Fibroblast of the conjunctiva (primary cell): ENCODE data around the gene CCDC148.

Experiments
- DNase-seq: peaks from one replicate; pipeline ENCODE4 v3.0.0-alpha.2; 2010; ENCODE audit warnings: low read depth

CCDC148 gene

DNA sequence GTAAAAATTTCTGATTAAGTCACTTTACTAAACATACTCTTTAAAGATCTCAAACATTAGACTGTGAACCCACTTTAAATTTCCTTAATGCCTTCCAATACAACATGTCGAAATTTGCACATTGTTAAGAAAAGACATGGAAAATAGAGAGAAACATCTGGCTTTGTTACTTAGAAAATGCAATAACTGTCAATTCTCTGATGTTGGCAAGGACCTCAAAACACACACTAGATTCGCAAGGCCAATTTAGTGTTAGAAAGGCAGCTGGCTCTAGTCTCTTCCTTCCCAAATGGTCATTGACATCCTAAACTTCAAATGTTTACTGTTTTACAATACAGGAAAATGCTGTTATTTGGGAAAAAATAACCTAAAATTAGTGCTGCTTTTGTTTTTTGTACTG, 244.3 kb downstream of the CCDC148 start:
- no peak for DNase-seq

DNA sequence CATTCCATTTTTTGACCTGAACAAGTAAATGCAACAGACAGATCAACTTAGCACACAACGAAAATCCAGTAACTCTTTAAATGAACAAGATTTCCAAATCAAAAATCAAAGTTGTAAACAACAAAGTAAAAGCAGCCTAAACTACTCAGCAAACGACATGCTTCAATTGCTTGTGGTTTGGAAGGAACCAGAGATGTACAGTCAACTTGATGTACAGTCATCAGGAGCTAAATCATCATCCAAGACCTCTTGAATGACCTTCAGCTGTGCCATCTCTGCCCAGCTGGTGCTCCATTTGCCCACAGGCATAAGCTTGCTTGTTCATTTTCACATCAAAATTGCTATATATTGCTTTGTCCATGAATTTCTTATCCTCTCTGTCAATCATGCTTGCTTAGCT, 245.1 kb downstream of the CCDC148 start:
- DNase-seq, result no peak

DNA sequence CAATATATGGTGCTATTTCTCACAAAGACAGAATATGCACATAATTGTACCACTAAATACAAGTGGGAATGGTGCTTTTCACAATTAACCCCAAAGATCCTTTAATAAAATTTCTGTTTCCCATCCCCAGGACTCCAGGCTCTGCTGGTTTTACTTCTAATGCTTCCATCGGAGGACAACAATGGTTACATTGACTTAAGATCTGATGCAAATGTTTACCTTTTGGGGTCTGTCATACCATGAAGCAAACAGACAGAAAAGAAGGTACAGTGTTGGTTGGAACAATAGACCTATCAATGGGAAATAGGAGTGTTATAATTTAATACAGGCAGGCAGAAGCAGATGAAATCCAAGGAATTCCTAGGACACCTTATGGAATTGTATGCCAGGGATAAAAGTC, 249.2 kb downstream of the CCDC148 start:
- DNase-seq, result no peak

DNA sequence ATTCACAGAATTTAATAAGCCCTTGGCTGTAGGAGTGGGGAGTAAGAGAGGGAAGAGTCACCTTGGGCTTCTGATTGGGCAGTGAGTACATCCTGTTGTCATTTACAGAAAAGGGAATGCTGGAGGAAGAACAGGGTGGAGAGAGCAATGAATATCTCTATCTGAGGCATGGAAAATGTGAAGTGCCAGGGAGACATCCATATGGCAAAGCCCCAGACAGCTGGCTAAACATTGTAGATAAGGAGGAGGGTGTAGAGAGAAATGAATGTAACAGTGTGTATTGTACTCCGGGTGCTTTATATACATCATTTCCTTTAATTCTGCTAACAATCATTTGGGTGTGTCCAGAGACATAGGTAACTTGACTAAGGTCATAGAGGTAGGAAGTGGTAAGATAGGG, 251.3 kb downstream of the CCDC148 start:
- DNase-seq, result no peak

DNA sequence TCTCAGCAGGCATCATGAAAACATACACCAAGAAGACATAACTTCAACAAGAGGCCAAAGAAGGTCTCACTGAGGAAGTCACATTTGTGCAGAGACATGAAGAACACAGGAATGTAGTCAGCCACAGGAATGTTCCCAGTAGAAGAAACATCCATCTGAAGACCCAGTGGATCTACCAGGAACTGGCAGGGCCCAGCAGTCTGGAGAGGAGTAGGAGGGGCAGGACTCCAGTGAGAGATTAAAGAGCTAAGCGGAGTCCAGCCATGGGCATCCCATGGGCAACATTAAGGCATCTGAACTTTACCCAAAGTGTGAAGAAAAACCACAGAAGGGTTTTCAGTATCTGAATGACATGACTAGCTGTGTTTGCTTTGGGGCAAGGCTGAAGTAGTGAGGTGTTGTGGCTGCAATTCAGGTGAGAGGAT, 251.8 kb downstream of the CCDC148 start:
- no peak for DNase-seq

DNA sequence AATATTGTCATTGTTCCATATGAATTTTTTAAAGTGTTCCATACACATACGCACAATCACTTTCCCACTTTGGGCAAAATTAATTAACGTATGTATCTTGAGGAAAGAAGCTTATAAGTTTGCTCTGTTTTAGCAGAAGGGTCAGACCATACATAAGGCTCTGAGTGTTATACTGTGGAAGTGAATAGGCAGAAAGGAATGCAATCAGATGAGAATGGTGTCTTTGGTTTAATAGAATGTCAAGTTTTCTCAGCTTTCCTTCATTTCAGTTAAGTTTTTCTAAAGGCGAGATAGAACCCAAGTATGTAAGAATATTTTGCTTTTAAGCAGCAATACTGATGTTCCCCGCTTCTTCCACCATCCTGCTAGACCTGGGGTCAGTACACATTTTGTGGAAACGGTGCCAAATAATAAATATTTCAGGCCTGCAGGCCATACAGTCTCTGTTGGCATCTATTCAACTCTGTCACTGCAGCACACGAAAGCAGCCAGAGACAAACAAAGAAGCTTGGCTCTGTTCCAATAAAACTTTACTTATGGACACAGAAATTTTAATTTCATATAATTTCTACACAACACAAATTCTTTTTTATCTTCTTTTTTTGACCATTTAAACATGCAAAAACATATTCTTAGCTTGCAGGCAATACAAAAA, 254.3 kb downstream of the CCDC148 start:
- DNase-seq, result no peak

DNA sequence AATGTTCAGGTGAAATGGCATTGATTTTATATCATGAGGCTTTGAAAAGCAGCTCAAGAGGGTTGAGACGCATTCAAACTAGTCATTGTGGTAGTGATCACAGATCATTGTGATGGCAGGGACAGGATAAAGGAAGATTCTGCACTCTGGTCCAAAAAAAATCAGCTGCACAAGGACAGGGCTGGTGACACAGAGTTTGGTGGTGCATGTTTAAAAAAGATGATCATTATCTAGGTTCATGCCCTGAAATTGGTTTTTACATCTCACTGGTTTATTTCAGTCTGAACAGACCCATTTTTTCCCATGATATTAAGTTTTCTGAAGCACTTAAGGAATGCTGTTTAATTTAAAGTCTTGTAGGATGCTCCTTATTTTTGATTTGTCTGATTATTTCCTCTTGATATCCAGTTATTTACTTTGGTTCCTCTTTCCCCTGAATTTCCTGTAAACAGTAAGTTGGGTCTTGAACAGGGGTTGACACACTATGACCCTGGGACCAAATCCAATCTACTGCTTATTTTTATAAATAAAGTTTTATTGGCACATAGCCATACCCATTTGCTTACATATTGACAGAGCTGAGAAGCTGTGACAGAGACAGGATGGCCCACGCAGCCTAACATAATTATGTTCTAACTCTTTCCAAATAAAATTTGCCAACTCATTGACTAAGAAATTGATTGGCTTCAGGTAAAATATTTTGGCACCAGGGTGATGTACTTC, 256.5 kb downstream of the CCDC148 start:
- no peak for DNase-seq

DNA sequence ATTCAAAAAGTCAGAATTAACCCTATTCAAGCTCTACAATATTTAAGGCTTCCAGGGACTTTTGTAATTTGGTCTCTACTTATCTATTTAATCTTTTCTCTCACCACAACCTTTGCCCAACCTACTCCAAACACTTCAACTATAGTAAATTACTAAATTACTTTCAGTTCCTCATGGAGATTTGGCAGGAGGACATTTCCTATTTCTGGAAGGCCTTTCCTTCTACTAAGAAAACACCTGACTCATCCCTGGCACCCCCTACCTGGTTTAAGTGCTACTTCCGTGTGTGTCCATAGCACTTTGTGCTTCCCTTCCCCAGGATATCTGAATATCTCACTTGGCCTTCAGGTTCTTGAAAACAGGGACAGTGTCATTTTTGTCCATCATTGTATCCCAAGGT, 258.6 kb downstream of the CCDC148 start:
- DNase-seq, result no peak

DNA sequence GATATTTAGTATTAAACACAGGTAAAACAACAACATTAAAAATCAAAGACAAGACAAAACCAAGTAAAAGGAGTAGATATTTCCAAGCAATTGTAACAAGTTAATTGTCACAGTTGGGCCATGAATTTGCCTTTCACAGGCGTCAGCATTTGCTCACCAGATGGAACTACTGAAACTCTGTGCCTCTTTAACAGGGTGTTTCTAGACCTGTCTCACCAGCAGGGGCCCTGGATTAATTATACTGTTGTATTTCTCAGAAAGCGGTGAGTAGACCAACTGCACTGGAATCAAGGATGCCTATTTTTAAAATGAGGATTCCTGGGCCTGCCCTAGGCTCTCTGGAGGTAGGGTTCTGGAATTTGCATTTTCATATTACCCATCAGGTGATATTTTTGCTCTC, 262.3 kb downstream of the CCDC148 start:
- no peak for DNase-seq

DNA sequence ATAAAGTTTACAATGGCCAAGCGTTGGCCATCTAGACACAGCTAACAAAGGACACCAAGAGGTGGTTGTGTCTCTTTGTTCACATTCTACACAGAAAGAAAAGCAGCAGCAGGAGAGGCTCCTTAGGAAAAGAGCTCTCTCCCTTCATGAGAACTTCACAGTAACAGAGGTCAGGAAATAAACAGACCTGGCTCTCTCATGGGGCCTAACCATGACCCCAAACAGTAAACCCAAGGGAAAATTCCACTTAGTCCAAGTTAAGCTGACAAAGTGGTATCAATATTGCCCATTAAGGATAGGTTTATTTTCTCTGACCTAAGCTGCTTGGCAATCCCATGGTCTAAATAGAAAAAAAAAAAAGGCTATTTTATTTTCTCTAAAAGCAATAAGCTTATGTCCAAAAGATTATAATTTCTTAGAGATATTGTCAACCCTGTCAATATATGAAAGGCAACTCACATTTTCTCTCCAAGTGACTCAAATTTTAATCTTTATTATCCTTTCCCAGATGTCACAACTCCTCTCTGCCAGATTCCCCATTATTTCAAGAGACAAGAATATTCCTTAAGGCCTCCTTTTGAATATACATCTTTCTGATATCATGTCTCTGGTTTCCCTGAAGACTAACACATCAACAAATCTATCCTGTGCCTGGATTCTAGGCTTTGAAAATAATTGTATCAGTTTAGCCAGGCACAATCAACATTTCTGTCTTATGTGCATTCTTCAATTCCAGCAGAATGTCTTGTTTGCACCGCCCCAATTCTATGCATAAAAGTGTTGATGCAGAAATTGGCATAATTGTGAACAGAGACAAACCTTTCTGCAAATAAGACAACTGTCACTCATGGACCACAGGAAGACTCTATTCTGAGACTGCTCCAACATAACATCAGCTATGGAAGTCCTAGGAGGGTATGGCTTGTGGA, 263.8 kb downstream of the CCDC148 start:
- no peak for DNase-seq

DNA sequence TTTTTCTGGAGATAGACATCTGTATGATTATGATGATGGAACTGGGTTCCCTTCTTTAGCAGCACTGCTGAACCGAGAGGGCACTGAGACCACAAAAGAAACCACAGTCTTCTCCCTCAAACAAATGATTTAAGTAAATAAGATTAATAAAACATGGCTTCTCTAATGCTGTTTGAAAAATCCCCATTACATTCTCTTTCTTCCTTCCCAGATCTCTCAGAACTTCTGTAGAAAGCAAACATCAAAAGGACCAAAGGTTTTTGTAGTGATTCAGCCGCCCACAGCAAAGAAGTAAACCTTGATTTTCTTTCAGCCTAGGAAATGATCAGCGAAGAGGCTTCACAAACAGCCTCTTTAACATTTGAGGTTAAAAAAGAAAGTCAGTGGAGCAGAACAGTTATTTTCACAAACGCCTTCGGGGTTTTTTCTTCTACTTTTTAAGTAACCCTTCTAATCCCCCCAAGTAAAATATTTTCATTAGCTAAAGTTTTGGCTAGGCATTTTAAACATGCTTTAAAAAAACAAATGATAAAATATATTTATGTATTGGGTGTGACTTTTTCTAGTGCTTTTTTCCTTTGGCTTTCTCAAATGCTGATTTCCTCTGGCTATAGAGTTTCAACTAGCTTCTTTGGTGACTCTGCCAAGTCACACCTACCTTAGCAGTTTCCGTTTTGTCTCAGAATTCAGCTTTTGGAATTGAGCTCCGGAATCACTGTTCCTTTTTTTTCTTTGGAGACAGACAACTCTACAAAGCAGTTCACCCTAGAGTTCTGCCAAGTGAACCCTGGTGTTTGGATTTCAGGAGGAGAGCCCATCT, 265.3 kb downstream of the CCDC148 start:
- no peak for DNase-seq

DNA sequence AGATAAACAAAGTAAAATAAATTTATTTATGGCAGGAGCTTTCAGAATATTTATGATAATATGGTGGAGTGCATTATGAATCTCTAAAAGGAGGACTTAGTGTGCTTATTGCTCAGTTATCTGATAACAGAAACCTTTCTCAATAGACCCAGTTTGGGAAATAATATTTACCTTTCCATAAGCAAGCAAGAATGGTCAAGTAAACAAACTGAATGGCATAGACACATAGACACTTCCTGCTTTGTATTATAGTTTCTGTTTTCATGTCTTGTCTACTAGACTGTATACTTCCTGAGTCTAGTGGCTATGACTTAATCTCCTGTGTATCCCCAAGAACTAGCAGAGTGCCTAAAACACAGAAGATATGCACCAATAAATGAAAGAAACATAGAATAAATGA, 267.0 kb downstream of the CCDC148 start:
- no peak for DNase-seq

DNA sequence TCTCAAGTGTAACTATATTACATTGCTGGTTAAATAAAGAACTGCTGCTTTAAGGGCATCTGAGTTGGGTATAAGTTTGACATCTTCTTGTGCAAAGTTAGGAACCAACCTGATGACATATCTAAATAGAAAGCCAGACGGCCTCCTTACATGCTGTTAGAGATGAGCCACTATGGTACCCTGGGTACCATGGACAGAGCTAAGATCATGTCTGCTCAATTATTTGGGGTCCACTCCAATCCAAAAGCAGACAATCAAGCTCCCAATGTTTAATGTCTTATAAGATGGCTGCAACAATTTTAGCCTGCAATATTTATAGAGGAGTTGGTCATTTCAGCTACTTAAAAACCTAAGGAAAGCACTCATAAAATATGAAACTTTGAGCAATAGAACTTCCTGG, 268.6 kb downstream of the CCDC148 start:
- no peak for DNase-seq

DNA sequence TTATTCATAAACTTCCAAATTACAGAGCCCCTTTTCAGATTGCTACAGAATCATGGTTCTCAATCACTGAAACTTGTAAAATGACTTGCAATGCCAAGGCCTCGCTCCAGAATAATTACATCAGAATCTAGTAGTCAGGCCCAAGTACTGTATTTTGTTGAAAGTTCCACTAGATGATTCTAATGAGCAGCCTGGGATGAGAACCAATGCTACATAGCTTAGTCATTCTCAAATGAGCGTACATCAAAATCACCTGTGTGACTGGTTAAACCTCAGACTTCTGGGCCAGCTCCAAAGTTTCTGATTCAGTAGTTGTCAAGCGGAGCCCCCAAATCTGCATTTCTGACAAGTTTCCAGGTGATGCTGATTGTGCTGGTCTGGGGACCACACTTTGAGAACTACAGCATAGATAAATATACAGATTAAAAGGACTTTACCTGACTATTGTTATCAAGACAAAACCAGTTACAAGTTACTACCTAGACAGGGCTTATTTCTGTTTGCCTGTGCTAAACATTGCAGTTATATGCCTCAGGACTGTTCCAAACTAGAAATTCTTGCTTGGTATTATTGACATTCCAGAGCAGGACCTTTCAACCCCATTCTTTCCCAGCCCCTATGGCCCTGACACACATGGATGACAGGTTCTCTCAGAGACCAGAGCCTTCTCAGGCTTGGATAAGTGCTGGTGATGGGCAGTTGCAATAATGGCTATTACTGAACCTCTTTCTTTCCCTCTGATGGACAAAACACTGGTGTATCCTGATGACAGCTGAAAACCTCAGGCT, 271.8 kb downstream of the CCDC148 start:
- DNase-seq, result no peak

DNA sequence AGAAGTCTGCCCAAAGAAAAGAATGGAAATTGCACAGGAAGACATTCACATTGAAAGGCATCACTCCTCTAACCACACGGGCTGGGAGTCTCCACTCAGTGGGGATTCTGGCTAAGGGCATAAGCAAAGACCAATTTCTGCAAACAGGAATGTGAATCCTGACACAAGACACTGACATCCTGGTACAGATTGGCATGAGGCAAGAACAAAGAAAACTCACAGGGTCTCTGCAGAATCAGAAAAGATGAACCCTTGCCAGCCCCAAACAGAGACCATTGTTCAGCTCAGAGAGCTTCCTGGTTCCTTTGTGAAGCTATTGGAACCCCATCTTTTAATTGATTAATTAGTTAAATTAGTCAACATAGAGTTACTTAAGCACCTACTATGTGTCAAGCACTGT, 272.6 kb downstream of the CCDC148 start:
- DNase-seq, result no peak

DNA sequence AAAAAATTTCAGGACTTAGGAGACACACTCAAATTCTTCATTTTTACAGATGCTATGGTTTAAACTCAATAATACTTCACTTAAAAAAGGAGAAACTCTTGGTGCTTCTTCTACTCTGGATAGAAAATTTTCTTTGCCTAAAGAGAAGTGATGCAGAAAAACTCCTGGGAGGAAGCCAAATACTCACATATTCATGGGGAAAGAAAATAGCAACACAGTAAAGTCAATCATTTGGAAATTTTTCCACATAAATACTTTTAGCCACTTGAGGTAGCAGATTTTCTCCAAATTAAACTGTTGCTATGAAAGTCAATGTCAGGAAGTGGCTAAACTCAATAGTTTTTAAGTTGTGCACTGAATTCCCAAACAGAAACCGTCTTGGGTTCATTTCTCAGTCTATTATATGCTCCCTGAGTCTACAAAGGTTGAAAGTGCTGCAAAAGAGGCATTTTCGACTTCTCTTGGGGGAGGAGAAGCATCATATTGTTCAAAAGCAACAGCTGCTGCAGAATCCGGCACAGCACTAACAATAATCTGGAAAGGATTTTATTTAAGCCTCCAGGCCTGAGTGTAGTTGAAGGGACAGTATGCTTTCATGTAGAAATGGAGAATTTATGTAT, 273.8 kb downstream of the CCDC148 start:
- no peak for DNase-seq

DNA sequence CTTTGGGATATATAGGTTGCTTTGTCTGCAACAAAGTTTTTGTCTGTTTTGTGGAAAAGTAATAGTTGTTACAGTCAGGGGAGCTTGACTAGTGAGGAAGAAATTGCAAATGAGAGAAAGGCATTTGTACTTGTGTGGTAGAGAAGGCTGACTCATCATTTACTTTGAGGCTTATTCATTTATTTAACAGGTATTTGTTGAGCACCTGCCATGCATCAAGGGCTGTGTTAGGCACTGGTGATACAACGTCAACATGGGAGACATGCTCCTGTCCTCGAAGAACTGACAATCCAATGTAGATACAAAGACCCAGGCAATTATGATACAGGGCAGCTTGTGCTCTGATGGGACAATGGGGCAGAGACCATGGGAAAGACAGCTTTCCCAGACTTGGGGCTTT, 275.4 kb downstream of the CCDC148 start:
- DNase-seq, result no peak

DNA sequence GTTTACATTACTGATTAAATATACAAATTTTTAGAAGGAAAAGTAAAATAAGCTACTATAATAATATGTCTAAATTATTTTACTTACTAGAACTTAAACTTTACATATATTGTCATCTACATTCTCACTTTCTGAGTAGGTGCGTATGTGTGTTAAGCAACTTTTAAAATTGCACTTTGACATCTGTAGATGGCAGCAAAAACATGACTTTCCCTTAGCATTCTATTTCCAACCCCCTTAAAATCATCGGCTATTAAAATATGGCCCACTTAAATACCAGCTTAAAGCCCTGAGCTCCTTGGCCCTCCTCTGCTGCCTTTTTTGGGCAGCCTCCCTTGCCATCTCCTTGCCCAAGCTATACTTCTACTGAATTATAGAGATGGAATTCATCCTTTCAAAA, 276.9 kb downstream of the CCDC148 start:
- DNase-seq, result no peak

DNA sequence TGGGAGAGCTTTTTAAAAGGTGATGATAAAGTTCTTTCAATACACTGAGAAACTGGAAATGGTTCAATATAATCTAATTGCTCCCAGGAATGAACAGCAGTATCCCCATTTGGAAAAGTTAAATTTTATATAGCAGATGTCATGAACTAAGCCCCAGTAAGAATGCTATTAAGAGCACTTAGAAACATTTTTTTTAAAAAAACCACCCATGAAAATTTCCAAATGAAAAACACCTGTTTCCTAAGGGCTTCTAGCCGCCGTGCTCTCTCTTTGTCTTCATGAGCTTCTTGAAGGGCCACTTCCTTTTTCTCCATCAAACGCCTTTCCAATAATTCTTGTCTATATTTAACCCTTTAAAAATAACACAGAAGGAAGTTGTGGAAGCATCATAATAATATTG, 277.9 kb downstream of the CCDC148 start:
- DNase-seq, result no peak

DNA sequence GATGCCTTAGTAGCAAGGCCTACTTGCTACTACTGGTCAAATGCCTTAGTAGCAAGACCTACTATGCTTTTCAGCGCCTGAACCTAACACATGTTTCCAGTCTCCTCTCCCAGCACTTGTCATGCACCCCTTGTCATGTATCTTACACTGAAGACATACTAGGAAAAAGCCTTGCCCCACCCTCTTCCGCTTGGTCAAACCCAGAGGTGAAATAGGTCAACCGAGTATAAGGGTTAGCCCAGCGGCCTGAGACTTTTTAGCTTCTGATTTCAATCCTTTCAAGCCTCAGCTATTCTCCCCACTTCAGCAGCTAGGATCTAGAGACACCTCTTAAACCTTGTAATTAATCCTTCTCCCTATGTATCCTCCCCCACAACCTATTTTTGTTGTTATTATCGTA, 281.6 kb downstream of the CCDC148 start:
- DNase-seq, result no peak

DNA sequence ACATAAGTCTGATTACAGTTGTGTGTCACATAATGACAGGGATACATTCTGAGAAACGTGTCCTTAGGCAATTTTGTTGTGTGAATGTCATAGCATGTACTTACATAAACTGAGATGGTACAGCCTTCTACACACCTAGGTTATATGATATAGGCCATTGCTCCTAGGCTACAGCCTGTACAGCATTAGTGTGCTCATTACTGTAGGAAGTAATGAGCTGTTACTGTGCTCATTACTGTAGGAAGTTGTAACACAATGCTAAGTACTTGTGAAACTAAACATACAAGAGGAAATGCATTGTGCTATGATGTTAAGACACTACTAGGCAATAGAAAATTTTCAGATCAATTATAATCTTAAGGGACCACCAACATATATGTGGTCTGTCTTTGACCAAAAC, 282.1 kb downstream of the CCDC148 start:
- no peak for DNase-seq
